Measurements from ENCODE around the gene SYT1.

- TF ChIP-seq EZH2 (IDR thresholded peaks at IDR 0.05; ENCODE audit: low read depth, unreplicated experiment), result no peak
- TF ChIP-seq, protein P1, sequence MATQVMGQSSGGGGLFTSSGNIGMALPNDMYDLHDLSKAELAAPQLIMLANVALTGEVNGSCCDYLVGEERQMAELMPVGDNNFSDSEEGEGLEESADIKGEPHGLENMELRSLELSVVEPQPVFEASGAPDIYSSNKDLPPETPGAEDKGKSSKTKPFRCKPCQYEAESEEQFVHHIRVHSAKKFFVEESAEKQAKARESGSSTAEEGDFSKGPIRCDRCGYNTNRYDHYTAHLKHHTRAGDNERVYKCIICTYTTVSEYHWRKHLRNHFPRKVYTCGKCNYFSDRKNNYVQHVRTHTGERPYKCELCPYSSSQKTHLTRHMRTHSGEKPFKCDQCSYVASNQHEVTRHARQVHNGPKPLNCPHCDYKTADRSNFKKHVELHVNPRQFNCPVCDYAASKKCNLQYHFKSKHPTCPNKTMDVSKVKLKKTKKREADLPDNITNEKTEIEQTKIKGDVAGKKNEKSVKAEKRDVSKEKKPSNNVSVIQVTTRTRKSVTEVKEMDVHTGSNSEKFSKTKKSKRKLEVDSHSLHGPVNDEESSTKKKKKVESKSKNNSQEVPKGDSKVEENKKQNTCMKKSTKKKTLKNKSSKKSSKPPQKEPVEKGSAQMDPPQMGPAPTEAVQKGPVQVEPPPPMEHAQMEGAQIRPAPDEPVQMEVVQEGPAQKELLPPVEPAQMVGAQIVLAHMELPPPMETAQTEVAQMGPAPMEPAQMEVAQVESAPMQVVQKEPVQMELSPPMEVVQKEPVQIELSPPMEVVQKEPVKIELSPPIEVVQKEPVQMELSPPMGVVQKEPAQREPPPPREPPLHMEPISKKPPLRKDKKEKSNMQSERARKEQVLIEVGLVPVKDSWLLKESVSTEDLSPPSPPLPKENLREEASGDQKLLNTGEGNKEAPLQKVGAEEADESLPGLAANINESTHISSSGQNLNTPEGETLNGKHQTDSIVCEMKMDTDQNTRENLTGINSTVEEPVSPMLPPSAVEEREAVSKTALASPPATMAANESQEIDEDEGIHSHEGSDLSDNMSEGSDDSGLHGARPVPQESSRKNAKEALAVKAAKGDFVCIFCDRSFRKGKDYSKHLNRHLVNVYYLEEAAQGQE (IDR thresholded peaks at IDR 0.05; ENCODE audit: unreplicated experiment), result no peak
- TF ChIP-seq, protein P2, sequence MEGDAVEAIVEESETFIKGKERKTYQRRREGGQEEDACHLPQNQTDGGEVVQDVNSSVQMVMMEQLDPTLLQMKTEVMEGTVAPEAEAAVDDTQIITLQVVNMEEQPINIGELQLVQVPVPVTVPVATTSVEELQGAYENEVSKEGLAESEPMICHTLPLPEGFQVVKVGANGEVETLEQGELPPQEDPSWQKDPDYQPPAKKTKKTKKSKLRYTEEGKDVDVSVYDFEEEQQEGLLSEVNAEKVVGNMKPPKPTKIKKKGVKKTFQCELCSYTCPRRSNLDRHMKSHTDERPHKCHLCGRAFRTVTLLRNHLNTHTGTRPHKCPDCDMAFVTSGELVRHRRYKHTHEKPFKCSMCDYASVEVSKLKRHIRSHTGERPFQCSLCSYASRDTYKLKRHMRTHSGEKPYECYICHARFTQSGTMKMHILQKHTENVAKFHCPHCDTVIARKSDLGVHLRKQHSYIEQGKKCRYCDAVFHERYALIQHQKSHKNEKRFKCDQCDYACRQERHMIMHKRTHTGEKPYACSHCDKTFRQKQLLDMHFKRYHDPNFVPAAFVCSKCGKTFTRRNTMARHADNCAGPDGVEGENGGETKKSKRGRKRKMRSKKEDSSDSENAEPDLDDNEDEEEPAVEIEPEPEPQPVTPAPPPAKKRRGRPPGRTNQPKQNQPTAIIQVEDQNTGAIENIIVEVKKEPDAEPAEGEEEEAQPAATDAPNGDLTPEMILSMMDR (conservative IDR thresholded peaks at IDR 0.05; ENCODE audit: low read depth in 2 of 2), result no peak
- no peak for TF ChIP-seq POLR2AphosphoS5 (IDR thresholded peaks at IDR 0.05; ENCODE audit: low read depth)
- TF ChIP-seq STAT1 (IDR thresholded peaks at IDR 0.05; ENCODE audit: unreplicated experiment), result no peak
- TF ChIP-seq, protein P3, sequence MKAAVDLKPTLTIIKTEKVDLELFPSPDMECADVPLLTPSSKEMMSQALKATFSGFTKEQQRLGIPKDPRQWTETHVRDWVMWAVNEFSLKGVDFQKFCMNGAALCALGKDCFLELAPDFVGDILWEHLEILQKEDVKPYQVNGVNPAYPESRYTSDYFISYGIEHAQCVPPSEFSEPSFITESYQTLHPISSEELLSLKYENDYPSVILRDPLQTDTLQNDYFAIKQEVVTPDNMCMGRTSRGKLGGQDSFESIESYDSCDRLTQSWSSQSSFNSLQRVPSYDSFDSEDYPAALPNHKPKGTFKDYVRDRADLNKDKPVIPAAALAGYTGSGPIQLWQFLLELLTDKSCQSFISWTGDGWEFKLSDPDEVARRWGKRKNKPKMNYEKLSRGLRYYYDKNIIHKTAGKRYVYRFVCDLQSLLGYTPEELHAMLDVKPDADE (IDR thresholded peaks at IDR 0.05), result no peak
These were observed 501.8 kb downstream of the SYT1 start for GRCh38 chr12:79366374-79366773.
